ENCODE data around the gene CEACAM3. TPM values are rescaled to one million over a fixed set of nuclear protein-coding genes. Genes with fewer than 3 reads are reported as not detected.
A peak's percentile ranks its signal among the peaks of the same experiment; 100 is the strongest.
"Not testable (repeated sequence)": the region's sequence is repeated elsewhere in the genome, so short reads cannot be mapped to it uniquely, and the experiment has no call there.

The CEACAM3 gene
- polyA plus RNA-seq (2013, experiment 1 of 2; ENCODE audit: insufficient read length), result not detected
- not detected for polyA plus RNA-seq (2013, experiment 2 of 2; ENCODE audit: insufficient read length)

- DNase-seq, result no peak
Observed at GRCh38 chr19:41796362-41796761, at the start of gene CEACAM3. CEACAM3 (plus strand) TSS chr19:41796587; CDS start chr19:41796678, 91 bp downstream.

GRCh38 chr19:41746593-41747227, 49.7 kb upstream of the CEACAM3 start:
- peak; percentile 17 for DNase-seq

- DNase-seq, result no peak
Observed at GRCh38 chr19:41748012-41748411, 48.4 kb upstream of the CEACAM3 start.

GRCh38 chr19:41750248-41751134, 45.9 kb upstream of the CEACAM3 start:
- DNase-seq, result not testable (repeated sequence)

GRCh38 chr19:41753159-41753558, 43.2 kb upstream of the CEACAM3 start:
- no peak for DNase-seq

- peak; percentile 10 for DNase-seq
Observed at GRCh38 chr19:41753936-41754529, 42.4 kb upstream of the CEACAM3 start.

- DNase-seq, result no peak
Observed at GRCh38 chr19:41755328-41755913, 41.0 kb upstream of the CEACAM3 start, which contains the start of gene CEACAM6. CEACAM6 (plus strand) TSS chr19:41755530; CDS start chr19:41755639, 109 bp downstream.

- no peak for DNase-seq
Observed at GRCh38 chr19:41758846-41759245, 37.5 kb upstream of the CEACAM3 start.

GRCh38 chr19:41767115-41767514, 29.3 kb upstream of the CEACAM3 start:
- DNase-seq, result no peak

GRCh38 chr19:41768105-41768504, 28.3 kb upstream of the CEACAM3 start:
- not testable (repeated sequence) for DNase-seq

- no peak for DNase-seq
Observed at GRCh38 chr19:41769608-41770007, 26.8 kb upstream of the CEACAM3 start.

- no peak for DNase-seq
Observed at GRCh38 chr19:41771410-41771809, 25.0 kb upstream of the CEACAM3 start.

GRCh38 chr19:41774515-41774980, 21.8 kb upstream of the CEACAM3 start:
- DNase-seq, result no peak

GRCh38 chr19:41776700-41777099, 19.7 kb upstream of the CEACAM3 start:
- DNase-seq, result no peak

- DNase-seq, result no peak
Observed at GRCh38 chr19:41783612-41784011, 12.8 kb upstream of the CEACAM3 start.

GRCh38 chr19:41784312-41784711, 12.1 kb upstream of the CEACAM3 start:
- no peak for DNase-seq

GRCh38 chr19:41784743-41785142, 11.6 kb upstream of the CEACAM3 start:
- no peak for DNase-seq

- peak; percentile 44 for DNase-seq
Observed at GRCh38 chr19:41785653-41786052, 10.7 kb upstream of the CEACAM3 start.

GRCh38 chr19:41787055-41787454, 9.3 kb upstream of the CEACAM3 start:
- DNase-seq, result no peak

- DNase-seq, result not testable (repeated sequence)
Observed at GRCh38 chr19:41788518-41788917, 7.9 kb upstream of the CEACAM3 start.

- not testable (repeated sequence) for DNase-seq
Observed at GRCh38 chr19:41789053-41789452, 7.3 kb upstream of the CEACAM3 start.
